HL-60 (cell line): Measurements from ENCODE around the gene SYNPO.

Source experiments
- DNase-seq, 2 experiments: peaks; one replicate each; pipeline ENCODE4 v3.0.0-alpha.2; 2010 to 2020; ENCODE audit warnings: low read depth in 1 of 2, low spot score in 1 of 2
- H3K27ac ChIP-seq: fragments of 250-450 bp; sonication (Bioruptor Pico); replicated peaks from 2 replicates; pipeline ENCODE4 v1.5.1; 2020; ENCODE audit warnings: mild to moderate bottlenecking, moderate library complexity
- H3K27me3 ChIP-seq: fragments of 250-450 bp; sonication (Bioruptor Pico); 2 replicates; pipeline ENCODE4 v1.5.1; 2021; ENCODE audit warnings: mild to moderate bottlenecking, moderate library complexity; ENCODE audit not compliant: insufficient read depth, poor library complexity, severe bottlenecking
- H3K4me3 ChIP-seq: replicated peaks from 2 replicates; pipeline ENCODE4 v1.5.1; 2011; ENCODE audit warnings: mild to moderate bottlenecking, control low read depth, low read length; ENCODE audit not compliant: insufficient read depth
- GABPA ChIP-seq: IDR thresholded peaks from 2 replicates; pipeline ENCODE4 v1.6.1; 2012; ENCODE audit warnings: low read depth
- POLR2AphosphoS5 ChIP-seq: IDR thresholded peaks from 2 replicates; pipeline ENCODE4 v1.6.1; 2012; ENCODE audit warnings: low read depth
- REST ChIP-seq: IDR thresholded peaks from 2 replicates; pipeline ENCODE4 v1.6.1; 2012; ENCODE audit warnings: low read depth; ENCODE audit not compliant: insufficient replicate concordance
- SPI1 ChIP-seq: IDR thresholded peaks from 2 replicates; pipeline ENCODE4 v1.6.1; 2012; ENCODE audit warnings: low read depth, mild to moderate bottlenecking, borderline replicate concordance
- TF ChIP-seq, protein P1 (sequence below): IDR thresholded peaks from one replicate; pipeline ENCODE4 v1.5.1; 2011; ENCODE audit warnings: low read length, control low read depth, inconsistent platforms; ENCODE audit not compliant: insufficient read depth

The SYNPO gene

DNA sequence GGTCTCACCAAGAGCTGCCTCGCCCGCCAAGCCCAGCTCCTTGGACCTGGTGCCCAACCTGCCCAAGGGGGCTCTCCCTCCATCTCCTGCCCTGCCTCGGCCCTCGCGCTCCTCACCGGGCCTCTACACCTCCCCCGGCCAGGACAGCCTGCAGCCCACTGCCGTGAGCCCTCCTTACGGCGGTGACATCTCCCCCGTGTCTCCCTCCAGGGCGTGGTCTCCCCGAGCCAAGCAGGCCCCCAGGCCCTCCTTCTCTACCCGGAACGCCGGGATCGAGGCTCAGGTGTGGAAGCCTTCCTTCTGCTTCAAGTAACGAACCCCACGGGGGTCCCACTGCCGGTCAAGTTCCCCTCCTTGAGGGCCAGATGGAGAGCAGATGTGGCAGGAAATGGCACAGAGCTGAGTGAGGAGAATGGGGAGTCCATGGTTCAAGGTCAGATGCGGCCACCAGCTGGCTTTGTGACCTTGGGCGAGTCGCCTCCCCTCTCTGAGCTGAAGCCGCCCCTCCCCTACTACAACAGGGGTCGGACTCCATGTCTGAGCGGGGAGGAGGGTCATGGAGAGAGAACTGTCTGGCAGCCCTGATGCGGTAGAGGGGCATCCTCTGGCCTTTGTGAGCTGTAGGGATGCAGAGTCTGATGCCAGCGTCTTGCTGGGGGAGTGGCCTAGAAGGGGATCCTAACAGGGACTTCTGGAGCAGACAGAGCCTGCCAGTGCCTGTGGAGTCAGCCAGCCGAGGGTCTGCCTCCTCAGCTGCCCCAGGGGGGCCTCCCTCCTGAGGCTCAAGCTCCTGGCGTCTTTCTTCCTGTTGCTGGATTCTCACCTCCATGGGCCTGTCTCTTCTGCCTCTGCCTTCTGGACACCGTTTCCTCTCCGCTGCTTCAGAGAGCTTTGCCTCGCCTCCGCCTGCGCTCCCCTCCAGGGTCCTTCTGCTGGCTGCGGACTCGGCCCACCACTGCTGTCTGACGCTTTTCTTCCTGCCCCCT lies 9.9 kb downstream of the SYNPO start:
- no peak for DNase-seq
- H3K4me3 ChIP-seq: no peak overlapping the region
- H3K27ac ChIP-seq: no peak overlapping the region
- no peak for TF ChIP-seq POLR2AphosphoS5
- TF ChIP-seq, protein P1, sequence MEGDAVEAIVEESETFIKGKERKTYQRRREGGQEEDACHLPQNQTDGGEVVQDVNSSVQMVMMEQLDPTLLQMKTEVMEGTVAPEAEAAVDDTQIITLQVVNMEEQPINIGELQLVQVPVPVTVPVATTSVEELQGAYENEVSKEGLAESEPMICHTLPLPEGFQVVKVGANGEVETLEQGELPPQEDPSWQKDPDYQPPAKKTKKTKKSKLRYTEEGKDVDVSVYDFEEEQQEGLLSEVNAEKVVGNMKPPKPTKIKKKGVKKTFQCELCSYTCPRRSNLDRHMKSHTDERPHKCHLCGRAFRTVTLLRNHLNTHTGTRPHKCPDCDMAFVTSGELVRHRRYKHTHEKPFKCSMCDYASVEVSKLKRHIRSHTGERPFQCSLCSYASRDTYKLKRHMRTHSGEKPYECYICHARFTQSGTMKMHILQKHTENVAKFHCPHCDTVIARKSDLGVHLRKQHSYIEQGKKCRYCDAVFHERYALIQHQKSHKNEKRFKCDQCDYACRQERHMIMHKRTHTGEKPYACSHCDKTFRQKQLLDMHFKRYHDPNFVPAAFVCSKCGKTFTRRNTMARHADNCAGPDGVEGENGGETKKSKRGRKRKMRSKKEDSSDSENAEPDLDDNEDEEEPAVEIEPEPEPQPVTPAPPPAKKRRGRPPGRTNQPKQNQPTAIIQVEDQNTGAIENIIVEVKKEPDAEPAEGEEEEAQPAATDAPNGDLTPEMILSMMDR: no peak
- TF ChIP-seq GABPA: no peak
- no peak for TF ChIP-seq REST
- TF ChIP-seq SPI1: no peak
- H3K27me3 ChIP-seq: no peaks in the 10 kb centered on the region

DNA sequence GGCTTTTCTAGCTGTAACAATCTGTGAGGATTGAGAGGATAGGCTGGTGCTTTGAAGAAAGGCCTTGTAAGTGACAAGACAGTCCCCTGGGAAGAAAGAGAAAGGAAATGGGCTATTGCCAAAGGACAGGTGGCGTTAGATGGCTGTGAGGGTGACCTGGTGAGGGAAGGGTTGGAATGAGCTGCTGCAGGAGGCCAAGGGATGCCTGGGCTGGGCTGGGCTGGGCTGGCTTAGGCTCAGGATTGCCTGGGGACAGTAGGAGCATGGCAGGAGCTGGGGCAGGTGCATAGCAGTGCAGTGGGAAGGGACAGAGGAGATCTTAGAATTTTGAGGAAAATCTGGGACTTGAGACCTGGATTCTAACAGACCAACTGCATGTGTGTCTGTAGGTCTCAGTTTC lies 10.9 kb downstream of the SYNPO start:
- Histone ChIP-seq H3K4me3 (no peak overlapping the region), H3K27me3 (no peaks in the 10 kb centered on the region), H3K27ac (no peak overlapping the region)
- TF ChIP-seq GABPA (no peak), SPI1 (no peak), POLR2AphosphoS5 (no peak)
- DNase-seq: no peak

DNA sequence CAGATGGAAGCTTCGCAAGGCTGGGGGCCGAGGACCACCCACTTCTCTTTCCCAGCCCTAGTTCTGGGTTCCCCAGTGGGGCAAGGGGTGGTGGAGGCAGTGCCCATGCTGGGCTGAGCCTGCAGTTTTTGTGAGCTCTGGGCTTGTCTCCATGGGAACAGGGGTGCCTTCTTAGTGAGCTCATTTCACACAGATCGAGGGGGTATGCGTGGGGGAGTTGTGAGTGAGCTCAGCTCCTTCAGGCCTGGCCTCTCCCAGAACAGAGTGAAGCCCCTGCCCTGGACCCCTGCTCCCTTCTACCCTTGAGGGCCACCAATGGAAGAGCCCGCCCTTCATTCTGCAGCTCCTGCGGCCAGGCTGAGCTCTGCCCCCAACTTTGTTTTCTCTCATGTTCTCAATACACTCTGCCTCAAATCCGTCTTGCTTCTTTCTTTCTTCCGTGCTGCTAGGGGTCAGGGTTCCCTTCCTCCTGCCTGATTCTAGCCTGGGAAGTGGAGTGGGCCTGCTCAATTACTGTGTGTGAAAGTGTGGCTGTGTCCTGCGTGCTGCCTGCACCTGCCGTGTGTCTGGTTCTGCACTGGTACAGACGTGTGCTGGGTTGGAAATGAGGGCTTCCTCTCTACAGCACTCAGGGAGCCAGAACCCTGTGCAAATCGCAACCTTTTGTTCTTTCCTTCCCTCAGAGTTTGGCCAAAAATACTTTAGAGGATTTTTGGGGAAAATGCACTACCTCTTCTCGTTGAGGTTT lies 11.6 kb downstream of the SYNPO start:
- TF ChIP-seq REST: no peak
- TF ChIP-seq, protein P1: no peak
- TF ChIP-seq SPI1: no peak
- no peak overlapping the region for H3K27ac ChIP-seq
- no peaks in the 10 kb centered on the region for H3K27me3 ChIP-seq
- no peak overlapping the region for H3K4me3 ChIP-seq
- no peak for DNase-seq

DNA sequence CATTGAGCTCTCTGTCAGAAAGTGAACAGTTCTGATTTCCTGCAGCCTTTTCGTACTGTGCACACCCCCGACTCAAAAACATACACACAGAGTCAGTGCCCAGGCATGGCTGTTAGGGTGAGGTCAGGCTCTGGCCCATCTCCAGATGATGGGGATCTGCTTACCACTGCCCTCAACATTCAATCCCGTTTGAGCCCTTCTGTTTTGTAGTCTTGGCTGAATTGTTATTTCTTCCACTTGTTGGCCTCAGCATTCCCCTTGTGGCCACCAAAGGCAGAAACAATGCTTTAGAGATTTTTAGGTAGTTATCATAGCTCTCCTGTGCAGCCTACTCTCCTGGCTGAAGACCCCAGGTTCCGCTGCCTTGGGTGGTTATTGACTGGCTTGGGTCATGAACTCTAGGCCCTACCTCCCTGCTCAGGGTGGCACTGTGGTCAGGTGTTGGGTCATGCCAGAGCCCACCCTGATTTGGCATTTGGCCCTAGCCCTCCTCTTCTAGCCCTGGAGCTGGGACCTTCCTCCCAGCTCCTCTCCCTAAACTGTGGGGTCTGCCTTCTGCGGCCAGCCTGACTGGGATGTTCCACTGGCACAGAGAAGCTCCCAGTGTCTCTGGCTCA lies 12.8 kb downstream of the SYNPO start:
- Histone ChIP-seq H3K27me3 (no peaks in the 10 kb centered on the region), H3K4me3 (no peak overlapping the region), H3K27ac (no peak overlapping the region)
- DNase-seq: no peak
- TF ChIP-seq, protein P1: no peak
- no peak for TF ChIP-seq GABPA
- no peak for TF ChIP-seq SPI1
- no peak for TF ChIP-seq POLR2AphosphoS5
- TF ChIP-seq REST: no peak
